ENCODE data around the gene FAM174C.

- TF ChIP-seq POLR2A (IDR thresholded peaks at IDR 0.05; ENCODE audit: extremely low read depth, insufficient read length) (no peak), CTCF (IDR thresholded peaks at IDR 0.05; ENCODE audit: low read depth, low read length) (no peak), MAX (IDR thresholded peaks at IDR 0.05; ENCODE audit: low read depth, low read length) (no peak), MYC (IDR thresholded peaks at IDR 0.05; ENCODE audit: low read depth, low read length) (no peak)
These were observed 40.4 kb upstream of the FAM174C start for GRCh38 chr19:1234955-1235380.

All from NB4 (cell line).